Ishikawa (cell line): ENCODE measurements around the gene BPIFB4.

Experiments
- CEBPB ChIP-seq: IDR thresholded peaks from 2 replicates; pipeline ENCODE4 v1.6.1; 2012
- CREB1 ChIP-seq: IDR thresholded peaks from 2 replicates; pipeline ENCODE4 v1.6.1; 2012; ENCODE audit warnings: low read depth
- EGR1 ChIP-seq: IDR thresholded peaks from 2 replicates; pipeline ENCODE4 v1.6.1; 2012
- EP300 ChIP-seq: IDR thresholded peaks from 2 replicates; pipeline ENCODE4 v1.6.1; 2012; ENCODE audit warnings: borderline replicate concordance
- FOXM1 ChIP-seq: IDR thresholded peaks from 2 replicates; pipeline ENCODE4 v1.6.1; 2012; ENCODE audit warnings: low read depth, borderline replicate concordance
- NFIC ChIP-seq: IDR thresholded peaks from 2 replicates; pipeline ENCODE4 v1.6.1; 2012
- RAD21 ChIP-seq: IDR thresholded peaks from 2 replicates; pipeline ENCODE4 v1.6.1; 2012; ENCODE audit warnings: low read depth
- TAF1 ChIP-seq: IDR thresholded peaks from 2 replicates; pipeline ENCODE4 v1.6.1; 2012; ENCODE audit warnings: low read depth, mild to moderate bottlenecking
- TCF12 ChIP-seq: IDR thresholded peaks from 2 replicates; pipeline ENCODE4 v1.6.1; 2012; ENCODE audit warnings: low read depth
- TEAD4 ChIP-seq: IDR thresholded peaks from 2 replicates; pipeline ENCODE4 v1.6.1; 2012
- YY1 ChIP-seq: IDR thresholded peaks from 2 replicates; pipeline ENCODE4 v1.6.1; 2012; ENCODE audit warnings: low read depth
- ZBTB7A ChIP-seq: IDR thresholded peaks from 2 replicates; pipeline ENCODE4 v1.6.1; 2012; ENCODE audit warnings: low read depth
- TF ChIP-seq, protein P1 (sequence below): IDR thresholded peaks from 2 replicates; pipeline ENCODE4 v1.6.1; 2012
- TF ChIP-seq, protein P2 (sequence below): IDR thresholded peaks from 2 replicates; pipeline ENCODE4 v1.6.1; 2012
- TF ChIP-seq, protein P3 (sequence below): IDR thresholded peaks from 2 replicates; pipeline ENCODE4 v1.6.1; 2012; ENCODE audit warnings: low read depth, mild to moderate bottlenecking

Gene BPIFB4

DNA sequence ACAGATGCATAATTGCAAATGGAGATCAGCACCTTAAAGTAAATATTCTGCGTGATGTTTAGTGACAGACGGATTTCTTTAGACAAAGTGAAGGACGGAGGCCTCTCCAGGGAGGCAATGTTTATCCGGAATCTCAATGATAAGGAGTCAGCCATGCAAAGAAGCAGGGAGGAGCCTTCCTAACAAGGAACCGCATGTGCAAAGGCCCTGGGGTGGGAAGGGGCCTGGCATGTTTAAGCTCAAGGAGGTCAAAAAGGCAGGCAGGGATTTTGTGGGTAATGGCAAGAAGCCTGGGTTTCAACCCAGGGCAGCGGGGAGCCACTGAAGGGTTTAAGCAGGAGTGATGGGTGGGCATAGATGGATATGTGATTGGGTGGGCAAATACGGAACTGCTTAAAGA lies 25.1 kb upstream of the BPIFB4 start:
- TF ChIP-seq NFIC (no peak), TAF1 (no peak), ZBTB7A (no peak), EP300 (no peak), EGR1 (no peak), CREB1 (no peak), RAD21 (no peak), FOXM1 (no peak), CEBPB (no peak), TEAD4 (no peak), YY1 (no peak), TCF12 (no peak)
- TF ChIP-seq, protein P1, sequence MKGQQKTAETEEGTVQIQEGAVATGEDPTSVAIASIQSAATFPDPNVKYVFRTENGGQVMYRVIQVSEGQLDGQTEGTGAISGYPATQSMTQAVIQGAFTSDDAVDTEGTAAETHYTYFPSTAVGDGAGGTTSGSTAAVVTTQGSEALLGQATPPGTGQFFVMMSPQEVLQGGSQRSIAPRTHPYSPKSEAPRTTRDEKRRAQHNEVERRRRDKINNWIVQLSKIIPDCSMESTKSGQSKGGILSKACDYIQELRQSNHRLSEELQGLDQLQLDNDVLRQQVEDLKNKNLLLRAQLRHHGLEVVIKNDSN = no peak
- TF ChIP-seq, protein P2, sequence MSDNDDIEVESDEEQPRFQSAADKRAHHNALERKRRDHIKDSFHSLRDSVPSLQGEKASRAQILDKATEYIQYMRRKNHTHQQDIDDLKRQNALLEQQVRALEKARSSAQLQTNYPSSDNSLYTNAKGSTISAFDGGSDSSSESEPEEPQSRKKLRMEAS = no peak
- TF ChIP-seq, protein P3, sequence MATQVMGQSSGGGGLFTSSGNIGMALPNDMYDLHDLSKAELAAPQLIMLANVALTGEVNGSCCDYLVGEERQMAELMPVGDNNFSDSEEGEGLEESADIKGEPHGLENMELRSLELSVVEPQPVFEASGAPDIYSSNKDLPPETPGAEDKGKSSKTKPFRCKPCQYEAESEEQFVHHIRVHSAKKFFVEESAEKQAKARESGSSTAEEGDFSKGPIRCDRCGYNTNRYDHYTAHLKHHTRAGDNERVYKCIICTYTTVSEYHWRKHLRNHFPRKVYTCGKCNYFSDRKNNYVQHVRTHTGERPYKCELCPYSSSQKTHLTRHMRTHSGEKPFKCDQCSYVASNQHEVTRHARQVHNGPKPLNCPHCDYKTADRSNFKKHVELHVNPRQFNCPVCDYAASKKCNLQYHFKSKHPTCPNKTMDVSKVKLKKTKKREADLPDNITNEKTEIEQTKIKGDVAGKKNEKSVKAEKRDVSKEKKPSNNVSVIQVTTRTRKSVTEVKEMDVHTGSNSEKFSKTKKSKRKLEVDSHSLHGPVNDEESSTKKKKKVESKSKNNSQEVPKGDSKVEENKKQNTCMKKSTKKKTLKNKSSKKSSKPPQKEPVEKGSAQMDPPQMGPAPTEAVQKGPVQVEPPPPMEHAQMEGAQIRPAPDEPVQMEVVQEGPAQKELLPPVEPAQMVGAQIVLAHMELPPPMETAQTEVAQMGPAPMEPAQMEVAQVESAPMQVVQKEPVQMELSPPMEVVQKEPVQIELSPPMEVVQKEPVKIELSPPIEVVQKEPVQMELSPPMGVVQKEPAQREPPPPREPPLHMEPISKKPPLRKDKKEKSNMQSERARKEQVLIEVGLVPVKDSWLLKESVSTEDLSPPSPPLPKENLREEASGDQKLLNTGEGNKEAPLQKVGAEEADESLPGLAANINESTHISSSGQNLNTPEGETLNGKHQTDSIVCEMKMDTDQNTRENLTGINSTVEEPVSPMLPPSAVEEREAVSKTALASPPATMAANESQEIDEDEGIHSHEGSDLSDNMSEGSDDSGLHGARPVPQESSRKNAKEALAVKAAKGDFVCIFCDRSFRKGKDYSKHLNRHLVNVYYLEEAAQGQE = no peak

DNA sequence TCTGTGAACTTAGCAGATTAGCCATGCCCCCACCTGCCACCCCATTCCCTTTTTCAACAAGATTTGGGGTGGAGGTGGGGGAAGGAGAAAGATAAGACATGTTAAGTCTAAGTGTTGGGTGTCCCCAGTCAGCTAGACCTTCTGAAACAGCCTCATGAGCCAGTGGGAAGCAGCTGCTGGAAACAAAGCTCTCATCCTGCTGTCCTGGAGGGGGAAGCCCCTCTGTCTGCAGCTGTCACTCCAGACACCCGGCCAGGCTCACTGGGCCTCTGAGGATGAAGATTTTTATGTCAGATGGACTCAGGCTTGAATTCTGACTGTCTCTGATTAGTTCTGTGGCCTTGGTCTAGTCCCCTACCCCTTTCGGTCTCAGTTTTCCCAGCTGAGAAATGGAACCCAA lies 24.7 kb upstream of the BPIFB4 start:
- TF ChIP-seq CEBPB (no peak), FOXM1 (no peak), EP300 (no peak), TEAD4 (no peak), EGR1 (no peak), ZBTB7A (no peak), CREB1 (no peak), RAD21 (no peak), YY1 (no peak), TCF12 (no peak), TAF1 (no peak), NFIC (no peak)
- TF ChIP-seq, protein P1 = no peak
- TF ChIP-seq, protein P3 = no peak
- TF ChIP-seq, protein P2 = no peak

DNA sequence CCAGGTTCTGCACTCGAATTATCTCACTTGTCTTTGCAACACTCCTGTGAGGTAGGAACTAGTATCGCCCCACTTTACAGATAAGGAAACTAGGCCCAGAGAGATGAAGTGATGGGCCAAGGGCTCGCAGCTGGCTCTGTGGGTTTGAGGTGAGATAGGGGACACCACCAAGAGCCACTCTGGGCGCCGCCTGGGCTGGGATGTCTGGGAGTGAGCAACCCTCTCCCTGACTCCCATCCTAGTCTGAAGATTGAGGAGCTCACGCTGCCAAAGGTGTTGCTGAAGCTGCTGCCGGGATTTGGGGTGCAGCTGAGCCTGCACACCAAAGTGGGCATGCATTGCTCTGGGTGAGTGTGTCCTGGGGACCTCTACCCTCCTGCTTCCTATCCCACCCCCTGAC lies 20.3 kb upstream of the BPIFB4 start:
- TF ChIP-seq EGR1 = no peak
- no peak for TF ChIP-seq TAF1
- no peak for TF ChIP-seq TEAD4
- TF ChIP-seq, protein P1 = no peak
- TF ChIP-seq CEBPB = no peak
- TF ChIP-seq TCF12 = no peak
- no peak for TF ChIP-seq YY1
- no peak for TF ChIP-seq NFIC
- TF ChIP-seq CREB1 = no peak
- TF ChIP-seq, protein P3 = no peak
- TF ChIP-seq EP300 = no peak
- TF ChIP-seq, protein P2 = no peak
- no peak for TF ChIP-seq ZBTB7A
- TF ChIP-seq RAD21 = no peak
- no peak for TF ChIP-seq FOXM1
